Camera-type eye (tissue), 1 donor: ENCODE measurements around the gene HOXA3. TPM values are rescaled to one million over a fixed set of nuclear protein-coding genes. Genes with fewer than 3 reads are reported as not detected.

Experiments used
- total RNA-seq: library from RNA; depleted of rRNA; stranded (reverse); fragments of >200 nt; gene quantifications from one replicate; pipeline ENCODE4 v1.2.3, GENCODE V29; 2014

Gene HOXA3
- total RNA-seq, 1 donor from 2014 or later: not detected

Other genes with a start within 250 kb of the HOXA3 start
- gene HOXA1, start 56.6 kb downstream of the HOXA3 start, total RNA-seq: 0.44 TPM
- not detected for gene HOXA2, start 49.9 kb downstream of the HOXA3 start, total RNA-seq
- gene HOXA4, start 21.8 kb downstream of the HOXA3 start, total RNA-seq: not detected
- not detected for gene HOXA5, start 8.9 kb downstream of the HOXA3 start, total RNA-seq
- not detected for gene HOXA6, start 4.8 kb downstream of the HOXA3 start, total RNA-seq
- gene HOXA7, start 4.1 kb upstream of the HOXA3 start, total RNA-seq: not detected
- gene HOXA9, start 13.0 kb upstream of the HOXA3 start, total RNA-seq: not detected
- gene HOXA10, start 21.7 kb upstream of the HOXA3 start, total RNA-seq: not detected
- gene HOXA11, start 32.6 kb upstream of the HOXA3 start, total RNA-seq: not detected
- 0.11 TPM for gene HOXA13, start 47.5 kb upstream of the HOXA3 start, total RNA-seq
- gene EVX1, start 90.2 kb upstream of the HOXA3 start, total RNA-seq: not detected